Anterior cingulate cortex (tissue), 58 donors: ENCODE results near the gene RAD9A.

Source experiments
- DNase-seq, 58 donors: peaks; one replicate each; lab custom pipeline; 2025; lab: John Stamatoyannopoulos, UW

Gene RAD9A

DNA sequence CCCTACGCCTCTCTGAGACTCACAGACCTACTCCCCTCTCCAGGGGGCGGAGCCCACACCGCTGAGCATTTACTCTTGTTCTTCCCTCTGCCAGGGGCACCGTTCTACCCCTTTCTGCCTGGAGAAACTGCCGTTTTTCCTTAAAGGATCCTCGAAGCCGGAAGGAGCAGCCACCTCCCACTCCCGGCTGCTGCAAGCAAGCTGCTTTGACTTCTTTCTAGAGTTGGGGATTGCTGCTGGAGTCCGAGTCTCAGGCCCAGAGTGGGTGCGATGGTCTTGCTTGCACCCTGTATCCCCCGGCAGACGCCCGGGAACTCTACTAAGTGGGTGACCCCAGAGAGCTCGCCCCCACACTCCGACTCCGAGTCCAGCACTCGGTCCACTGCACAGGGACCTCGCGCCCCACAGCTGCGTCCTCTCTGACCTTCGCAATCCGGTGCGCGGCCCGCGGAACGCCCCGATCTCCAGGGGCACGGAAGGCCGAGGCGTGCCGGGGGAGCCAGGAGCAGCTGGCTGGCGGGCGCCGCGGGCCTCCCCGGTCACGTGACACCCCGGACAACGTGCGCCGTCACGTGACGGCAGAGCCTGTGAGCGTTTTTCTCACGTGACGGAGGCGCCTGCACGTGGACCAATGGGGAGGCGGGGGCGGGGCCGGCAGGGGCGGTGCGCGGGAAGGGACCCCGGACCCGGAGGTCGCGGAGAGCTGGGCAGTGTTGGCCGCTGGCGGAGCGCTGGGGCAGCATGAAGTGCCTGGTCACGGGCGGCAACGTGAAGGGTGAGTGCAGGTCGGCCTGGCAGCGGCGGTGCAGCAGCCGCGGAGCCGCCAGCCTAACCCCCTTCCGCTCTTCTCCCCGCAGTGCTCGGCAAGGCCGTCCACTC is at the start of gene RAD9A:
RAD9A (plus strand) TSS at position 683 of the 879 bp plus-strand sequence; CDS start at position 742, 59 bp downstream.
- peak; percentile 39 to 97 (median 90) for DNase-seq

DNA sequence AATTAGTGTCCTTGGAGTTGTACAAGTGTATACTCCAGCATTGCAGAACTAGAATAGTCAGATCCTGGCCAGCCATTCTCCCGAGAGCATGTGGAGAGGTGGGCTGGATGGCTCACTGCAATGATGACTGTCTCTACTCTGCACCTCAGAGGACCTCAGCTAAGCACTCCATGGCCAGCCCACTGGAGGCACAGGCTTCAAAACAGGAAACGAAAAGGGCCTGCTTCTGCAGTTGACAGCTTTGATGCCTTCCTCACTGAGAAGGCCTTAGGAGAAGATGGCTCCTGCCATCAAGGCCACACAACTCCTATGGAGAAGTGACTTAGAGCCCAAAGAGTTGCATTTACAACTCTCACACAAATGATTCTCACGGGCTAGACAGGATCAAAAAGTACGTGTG is 47.5 kb upstream of the RAD9A start:
- no peak for DNase-seq

DNA sequence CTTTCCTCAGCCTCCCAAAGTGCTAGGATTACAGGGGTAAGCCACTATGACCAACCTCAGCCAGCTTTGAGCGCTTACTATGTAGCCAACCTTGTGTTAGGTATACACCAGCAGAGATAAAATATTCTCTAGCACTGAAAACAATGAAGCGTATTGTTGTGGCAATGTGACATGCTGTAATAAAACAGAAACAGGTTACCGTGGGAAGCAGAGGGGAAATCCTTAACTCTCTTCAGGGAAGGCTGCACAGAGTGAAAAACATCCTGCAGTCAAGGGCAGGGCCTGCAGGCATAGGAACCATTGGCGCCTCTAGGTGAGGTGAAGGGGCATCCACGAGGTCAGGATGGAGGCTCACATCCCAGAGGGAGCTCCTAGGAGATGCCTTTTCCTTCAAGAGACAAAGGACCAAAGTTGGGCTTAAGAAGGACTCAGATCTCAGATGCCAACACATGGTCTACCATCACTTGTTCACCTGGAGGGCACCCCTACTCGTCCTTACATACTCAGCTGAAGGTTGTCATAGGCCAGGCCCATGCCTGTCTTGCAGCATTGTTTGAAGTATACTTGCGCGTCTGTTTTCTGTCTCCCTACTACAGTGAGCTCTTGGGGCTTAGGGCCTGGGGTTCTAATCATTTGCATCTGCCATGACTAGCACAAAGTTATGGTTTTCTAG is 46.4 kb upstream of the RAD9A start:
- no peak for DNase-seq

DNA sequence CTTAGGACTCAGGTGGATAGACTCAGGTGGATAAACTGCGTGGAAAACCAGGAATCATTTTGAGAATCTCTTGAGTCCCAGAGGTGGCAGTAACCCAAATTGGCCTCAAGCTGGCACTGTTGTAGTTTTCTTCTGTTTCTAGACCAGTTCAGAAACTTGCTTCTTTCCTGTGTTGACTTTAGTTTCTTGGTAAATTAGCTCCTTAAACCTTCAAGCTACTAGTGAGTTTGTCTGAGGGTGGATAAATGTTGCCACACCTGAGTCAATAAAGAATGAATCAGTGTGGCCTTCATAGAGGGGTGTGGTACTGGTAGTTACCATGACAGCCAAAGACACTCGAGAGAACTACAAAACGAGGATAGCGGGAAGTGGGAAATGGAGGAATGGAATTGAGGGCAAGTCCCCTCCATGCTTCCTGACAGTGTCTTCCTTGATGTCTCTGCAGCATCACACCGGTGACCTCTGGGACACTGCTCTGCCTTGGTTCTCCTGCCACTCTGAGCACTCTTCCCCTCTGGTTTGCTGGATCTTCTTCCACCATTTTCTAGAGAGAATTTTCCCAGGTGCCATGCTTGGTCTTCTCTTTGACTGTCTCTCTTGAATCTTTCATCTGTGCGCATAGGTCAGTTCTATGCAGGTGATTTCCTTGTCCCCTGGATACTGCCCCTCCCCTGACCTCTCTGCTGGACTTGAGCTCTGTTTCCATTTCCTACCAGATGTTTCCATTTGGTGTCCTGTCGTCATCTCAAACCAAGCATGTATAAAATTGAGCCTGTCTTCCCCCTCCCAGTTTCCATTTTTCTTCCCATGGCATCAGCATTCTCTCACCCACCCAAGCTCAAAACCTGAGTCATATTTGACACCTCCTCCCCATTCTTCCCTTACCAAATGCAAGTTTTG is 45.6 kb upstream of the RAD9A start:
- DNase-seq: peak in 3 of 58 donors; percentile 11 to 32 (median 17)

DNA sequence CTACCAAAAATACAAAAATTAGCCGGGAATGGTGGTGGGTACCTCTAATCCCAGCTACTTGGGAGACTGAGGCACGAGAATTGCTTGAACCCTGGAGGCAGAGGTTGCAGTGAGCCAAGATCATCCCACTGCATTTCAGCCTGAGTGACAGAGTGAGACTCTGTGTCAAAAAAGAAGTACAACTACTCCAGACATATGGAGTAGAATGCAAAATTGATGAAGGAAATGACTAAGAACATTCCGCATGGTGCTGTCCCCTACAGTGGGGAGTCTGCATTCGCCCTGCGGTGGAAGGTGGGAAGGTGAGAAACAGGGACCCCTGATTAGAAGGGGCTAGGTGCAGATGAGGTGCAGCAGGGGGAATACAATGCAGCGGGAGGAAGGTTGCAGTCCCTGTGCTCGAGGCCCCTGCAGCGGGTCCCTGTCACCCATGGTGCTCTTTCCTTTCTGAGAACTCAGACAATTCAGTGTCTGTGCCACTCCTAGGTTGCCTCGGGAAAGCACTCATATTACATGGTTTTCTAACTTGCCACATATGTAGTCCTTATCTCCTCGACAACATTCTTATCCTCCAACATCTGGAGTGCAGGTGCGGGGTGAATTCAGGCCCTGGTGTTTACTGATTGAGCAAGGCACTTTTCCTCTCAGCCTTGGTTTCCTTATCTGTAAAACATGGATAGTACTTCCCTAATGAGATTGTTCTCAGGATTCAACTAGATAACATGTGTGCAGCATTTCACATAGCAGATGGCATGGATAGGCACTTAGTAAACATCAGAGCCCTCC is 43.6 kb upstream of the RAD9A start:
- no peak for DNase-seq

DNA sequence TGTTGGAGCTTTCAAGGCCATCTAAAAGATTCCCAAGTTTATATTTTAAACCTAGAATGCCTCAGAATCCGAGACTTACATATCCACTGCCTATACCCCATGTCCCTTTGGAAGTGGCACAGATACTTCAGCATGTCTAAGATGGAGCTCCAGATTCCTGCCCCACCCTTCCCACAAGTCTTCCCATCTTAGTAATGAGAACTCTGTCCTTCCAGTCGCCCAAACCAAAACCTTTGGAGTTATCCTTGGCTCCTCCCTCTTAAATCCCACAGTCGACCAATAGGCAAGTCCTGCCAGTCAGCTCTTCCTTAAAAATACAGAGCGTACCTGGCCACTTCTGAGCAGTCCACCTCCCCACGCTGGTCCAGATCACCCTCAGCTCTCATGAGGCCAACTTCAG is 42.8 kb upstream of the RAD9A start:
- DNase-seq: no peak

DNA sequence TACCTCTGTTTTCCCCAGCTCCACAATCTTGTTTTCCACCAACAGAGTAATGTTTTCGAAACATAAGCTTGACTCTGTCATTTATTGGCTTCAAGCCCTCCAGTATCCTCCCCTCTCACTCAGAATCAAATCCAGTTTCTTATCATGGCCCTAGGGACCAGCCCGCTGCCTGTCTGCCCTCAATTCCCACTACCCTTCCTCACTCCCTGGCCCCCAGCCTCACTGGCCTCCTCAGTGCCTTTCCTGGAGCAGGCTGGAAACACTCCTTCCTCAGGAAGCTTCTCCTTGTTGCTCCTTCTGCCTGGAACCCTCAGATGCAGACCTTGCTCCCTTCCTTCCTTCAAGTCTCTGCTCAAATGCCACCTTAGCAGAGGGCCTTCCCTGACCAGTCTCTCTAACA is 42.3 kb upstream of the RAD9A start:
- no peak for DNase-seq

DNA sequence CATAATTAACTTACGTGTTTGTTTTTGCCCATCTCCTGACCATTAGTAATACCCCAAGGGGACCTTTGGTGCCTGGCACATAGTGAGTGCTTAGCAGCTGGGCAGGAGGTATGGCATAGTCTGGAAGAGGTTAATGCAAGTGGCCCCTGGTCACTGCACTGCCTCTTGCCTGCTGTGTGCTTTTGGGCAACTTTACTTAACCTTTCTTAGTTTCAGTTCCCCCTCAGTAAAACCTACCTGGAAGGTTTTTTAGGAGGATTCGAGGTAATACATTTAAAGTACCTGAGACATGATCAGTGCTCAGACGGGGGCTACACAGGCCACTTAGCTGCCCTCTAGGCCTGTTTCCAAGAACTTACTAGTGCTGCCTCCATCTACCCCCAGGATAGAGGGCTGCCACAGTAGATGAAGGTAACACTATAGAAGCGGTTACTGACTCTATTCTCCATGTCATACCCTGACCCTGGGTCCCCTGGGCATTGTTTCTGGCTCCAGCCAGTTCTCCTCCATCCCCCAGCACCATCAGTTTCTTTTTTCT is 41.8 kb upstream of the RAD9A start:
- no peak for DNase-seq

DNA sequence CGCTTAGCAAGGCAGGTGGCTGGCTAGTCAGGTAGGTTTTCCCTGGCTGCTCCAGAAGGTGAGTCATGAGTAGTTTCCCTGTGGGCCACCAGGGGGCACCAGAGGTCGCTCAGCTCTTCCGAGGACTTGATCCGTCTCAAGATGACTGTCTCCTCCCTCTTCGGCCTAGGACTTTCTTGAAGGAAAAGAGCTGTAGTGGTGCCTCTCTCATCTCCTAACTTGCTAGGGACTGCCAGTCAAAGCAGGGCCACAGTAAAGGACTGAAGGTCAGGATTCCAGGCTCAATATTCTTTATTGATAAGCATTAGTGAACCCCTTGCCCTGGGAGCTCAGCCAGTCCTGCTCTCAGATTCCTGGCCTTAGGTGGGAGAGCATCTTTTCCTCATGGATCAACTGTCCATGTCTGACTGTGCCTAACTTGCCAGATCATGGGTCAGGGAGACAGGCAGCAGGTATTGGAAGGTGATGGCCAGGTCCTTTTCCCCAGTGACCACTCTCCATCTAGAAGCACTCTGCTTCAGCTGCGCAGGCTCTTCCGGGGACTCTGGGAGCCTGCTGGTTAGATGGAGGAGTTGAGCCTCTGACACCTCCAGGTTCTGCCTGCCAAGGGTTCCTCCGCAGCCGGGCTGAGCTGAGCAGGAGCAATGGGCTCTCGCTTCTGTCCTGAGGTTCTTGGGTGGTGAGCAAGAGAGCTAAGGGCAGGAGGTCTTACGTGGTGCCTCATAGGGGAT is 40.3 kb upstream of the RAD9A start:
- peak in 26 of 58 donors; percentile 12 to 52 (median 34) for DNase-seq

DNA sequence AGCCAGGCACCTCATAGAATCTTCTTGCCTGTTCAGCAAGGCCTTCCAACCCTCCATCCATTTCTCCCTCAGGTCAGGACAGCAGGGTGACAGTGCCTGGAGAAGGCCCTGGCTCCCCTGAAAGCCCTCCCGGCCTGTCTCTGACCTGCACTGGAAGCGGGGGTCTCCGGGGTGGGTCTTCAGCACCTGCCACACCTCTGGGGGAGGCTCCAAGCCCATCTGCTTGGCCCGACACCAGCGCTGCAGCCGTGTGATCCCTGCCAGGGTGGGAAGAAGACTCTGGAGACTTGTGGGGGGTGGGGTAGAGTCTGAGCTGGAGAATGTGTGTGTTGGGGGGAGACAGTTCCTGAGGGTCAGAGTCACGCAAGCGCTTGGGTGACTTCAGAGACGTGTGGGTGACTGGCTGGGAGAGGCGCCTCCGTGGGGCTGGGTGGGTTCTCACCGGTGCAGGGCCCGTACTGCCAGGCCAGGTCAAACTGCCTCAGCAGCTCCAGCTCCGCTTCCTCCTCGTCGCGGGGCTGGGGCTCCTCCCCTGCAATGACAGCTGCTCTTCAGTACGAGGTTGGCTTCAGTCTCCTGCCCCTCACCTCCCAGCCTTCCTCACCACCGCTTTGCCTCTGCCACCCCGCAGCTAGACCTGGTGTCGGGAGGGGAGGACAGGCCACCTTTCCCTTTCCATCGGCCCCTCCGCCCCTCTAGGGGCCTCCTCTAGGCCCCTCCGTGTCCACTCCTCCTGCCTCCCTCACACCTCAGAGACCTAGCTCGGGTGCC is 39.1 kb upstream of the RAD9A start:
- no peak for DNase-seq

DNA sequence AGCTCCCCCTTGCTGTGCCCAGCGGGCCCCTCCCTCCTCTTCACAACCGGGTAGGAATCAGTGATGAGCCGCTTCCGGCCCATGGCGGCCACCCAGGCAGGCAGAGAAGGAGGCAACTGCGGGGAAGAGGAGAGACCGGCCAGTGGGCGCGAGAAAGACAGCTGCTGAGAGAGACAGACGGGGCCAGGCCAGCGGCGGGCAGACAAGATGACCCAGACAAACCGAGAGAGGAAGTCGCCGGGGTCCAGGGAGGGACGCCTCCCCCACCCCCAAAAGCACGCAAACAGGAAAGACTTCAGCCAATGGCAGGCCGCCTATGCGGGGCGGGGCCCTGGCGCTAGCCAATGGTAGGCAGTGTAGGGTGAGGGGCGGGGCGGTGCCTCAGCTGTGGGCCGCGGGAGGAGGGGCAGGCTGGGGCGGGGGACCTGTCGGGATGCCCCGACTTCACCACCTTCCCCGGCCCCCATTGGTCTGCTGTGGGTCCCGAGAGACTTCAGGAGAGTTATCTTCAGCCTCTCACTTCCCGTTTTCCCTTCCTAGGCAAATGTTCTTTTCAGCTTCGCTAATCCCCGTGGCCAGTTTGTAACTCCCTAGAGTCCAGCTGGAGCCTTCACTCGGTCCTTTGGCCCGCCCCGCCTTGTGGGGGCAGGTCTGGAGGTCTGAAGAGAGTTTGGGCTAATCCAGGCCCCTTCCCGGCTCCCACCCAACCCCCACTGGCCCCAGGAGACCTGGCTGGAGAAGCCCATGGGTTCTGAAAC is 38.3 kb upstream of the RAD9A start, which contains the start of gene POLD4:
POLD4 (minus strand) TSS at position 230 of the 758 bp plus-strand sequence; CDS start at position 83, 147 bp downstream.
- DNase-seq: peak; percentile 84 to 98 (median 95)

DNA sequence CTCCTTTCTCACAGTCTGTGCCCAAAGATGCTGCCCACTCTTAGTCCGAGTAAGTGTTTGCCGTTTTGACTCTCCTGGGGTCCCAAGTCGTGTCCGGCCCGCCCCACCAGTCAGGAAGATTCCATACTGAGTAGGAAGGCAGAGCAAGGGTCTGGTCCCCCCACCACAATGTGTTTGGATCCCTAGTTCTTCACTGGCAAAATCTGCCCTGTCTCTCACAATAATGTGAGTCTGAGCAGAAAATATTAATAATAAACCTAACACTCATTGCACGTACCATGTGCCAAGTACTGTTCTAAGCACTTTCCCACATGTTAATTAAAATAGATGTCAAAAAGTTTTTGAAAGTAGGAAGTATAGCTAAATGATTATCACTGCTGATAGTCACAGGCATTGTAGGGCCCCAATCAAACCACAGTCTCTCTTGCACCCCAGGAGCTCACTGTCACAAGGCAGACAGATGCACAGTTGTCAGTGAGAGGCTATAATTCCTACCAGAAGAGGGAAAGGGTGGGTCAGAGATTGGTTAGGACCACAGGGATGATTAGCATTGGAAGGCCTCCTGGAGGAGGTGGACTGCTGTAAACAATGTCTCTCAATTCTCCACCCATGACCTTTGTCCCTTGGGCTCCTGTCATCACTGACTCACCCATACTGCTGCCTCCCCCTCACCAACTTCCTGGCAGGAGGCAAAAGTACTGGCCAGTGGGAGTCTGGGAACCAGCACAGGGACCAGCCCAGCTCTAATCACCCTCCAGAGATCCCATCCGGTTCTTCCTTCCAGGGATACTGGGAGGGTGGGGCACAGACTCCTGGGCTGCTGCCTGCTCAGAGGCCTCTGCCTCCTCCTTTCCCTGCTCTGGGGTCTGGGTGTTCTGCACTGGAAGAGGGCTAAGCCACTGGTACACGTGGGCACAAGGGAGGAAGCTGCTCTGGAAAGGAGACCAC is 37.4 kb upstream of the RAD9A start:
- no peak for DNase-seq

DNA sequence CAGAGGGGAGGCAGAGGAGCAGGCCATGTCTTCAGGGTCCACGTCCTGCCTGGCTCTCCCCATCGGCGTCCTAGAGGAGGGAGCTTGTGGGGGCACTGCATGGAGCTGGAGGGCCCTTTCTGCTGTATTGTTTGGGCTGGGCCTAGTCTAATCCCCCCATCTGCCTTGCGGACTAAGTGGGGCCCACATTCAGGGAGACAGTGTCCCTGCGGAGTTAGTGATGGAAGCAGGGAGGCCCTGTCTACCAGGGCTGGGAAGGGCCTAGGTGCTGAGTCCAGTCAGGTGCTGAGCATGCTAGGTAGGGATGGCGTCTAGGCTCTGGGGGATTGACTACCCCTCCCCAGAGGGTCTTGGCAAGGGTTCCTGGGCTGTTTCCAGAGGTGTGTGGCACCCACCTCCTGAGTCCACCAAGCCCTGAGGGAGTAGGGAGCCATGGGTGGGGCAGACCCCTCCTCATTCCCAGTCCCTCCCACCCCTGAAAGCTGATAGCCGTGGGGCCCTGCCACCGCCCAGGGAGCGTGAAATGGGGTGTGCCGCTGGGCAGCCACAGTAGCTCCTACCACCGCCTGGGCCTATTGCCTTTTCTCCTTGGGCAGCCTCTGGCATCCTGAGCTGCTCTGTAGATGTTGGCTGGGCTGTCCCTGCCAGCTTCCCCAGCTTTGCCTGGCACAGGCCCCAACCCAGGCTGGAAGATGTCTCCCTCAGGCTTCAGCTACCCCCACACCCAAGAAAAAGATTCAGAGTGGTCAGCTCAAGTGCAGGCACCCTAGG is 36.6 kb upstream of the RAD9A start:
- DNase-seq: no peak

DNA sequence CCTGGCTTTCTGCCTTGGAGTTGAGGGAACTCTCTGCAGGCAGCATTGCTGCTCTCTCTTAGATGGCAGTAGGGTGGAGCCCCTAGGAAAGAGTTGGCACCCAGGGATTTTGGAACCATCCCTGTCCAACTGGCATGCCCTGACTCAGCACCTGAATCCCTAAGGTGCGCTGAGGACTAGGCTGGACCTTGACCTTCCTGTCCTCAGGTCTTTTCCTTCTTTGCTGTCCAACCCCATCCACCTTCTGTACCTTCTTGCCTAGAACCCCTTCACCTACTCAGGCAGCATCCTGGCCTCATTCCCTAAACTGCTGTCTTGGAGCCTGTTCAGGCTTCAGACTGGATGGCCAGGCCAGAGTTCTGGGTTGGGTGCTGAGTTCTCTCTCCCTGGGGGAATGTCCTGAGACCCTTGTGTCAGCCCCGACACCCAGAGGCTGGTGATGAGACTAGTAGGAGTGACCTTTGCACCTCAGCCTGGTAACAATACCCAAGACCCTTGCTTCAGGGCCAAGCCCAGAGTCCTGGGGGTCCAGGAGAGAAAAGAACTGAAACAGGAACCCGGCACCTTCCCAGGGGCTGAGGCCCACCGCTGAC is 35.9 kb upstream of the RAD9A start:
- no peak for DNase-seq

DNA sequence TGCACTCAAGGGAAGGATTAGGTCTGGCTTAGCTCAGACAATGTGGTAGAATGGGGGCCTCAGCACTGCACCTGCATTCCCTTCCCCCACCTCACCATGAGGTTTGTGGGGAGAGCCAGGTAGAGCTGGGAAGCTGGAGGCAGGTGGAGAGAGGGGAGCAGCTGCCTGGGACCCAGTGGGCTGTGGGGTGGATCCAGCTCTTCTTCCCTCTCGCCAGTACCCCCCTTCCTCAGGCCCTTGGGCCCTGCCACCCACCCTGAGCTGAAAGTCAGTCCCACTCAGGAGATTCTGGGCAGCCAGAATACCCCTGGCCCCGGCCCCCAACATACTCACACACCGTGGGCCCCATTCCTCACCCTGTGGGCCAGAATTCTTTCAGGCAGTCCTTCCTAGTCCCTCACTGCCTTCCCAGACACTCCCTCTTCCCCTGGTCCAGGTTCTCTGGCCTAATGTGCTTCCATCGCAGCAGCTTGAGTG is 35.4 kb upstream of the RAD9A start:
- no peak for DNase-seq
